ENCODE results near the gene LPIN2.

The LPIN2 gene

GRCh38 chr18:2965797-2966196 is 47.1 kb downstream of the LPIN2 start:
- DNase-seq (ENCODE audit: low read depth in 3 of 3, low spot score in 1 of 3) = no peak

DNA sequence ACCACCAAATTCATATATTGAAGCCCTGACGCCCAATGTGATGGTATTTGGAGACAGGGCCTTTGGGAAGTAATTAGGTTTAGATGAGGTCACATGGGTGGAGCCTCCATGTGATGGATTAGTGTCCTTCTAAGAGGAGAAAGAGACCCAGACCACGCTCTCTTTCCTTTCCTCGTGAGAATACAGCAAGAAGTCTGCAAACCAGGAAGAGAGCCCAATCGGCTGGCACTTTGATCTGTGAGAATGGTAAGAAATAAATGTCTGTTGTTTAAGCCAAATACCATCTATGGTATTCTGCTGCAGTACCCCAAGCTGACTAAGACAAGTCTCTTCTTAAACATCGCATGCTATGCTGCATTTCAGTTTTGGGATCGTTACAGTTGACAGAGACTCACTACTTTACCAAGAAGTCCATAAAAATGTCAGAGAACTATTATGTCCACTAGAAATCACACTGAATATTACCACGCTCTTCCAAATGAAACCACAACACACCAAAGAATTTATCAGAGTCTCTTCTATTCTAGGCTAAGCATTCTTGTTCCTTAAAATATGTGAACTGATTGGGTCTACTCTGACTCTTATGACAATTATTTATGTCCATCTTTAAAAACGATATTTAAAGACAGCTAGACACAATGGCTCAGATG is 48.5 kb downstream of the LPIN2 start:
- no peak for DNase-seq (ENCODE audit: low read depth in 3 of 3, low spot score in 1 of 3)

Data from stimulated activated CD4-positive, alpha-beta T cell treated with anti-CD3 and anti-CD28 coated beads, TNF-alpha, amount 100 ng/mL, for 1 hour (primary cell).